ENCODE results near the gene SLC16A5.

- TF ChIP-seq POLR2A (IDR thresholded peaks at IDR 0.05; ENCODE audit: low read length) (no peak), GATA1 (IDR thresholded peaks at IDR 0.05; ENCODE audit: low read depth, low read length) (no peak)
These were observed 12.0 kb upstream of the SLC16A5 start for GRCh38 chr17:75075597-75076336.

Data from erythroblast (primary cell).